ENCODE results near the gene TBC1D22A.

DNA sequence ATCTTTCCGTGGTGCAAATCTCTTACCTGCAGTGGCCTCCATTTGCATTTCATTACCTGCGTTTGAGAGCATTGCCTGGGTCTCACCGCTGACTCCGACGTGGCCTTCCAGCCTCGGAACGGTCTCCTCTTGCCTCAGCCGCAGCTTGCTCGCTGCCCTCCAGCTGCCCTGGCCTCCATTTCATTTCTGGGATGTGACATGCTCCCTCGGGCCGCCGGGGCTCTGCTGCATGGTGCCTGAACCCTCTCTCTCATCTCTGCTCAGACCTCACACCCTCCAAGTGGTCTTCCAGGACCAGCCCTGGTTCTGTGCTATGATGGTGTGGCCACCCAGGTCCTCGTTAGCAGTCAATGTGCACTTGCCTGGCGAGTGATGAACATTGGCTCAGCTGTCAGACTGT, 229.2 kb downstream of the TBC1D22A start:
- TF ChIP-seq CTCF (IDR thresholded peaks at IDR 0.05) (no peak), EZH2 (IDR thresholded peaks at IDR 0.05) (no peak), EZH2phosphoT487 (IDR thresholded peaks at IDR 0.05) (no peak)

All from neural progenitor cell (in vitro differentiated cells).